HEK293 (cell line): ENCODE data around the gene DCST2.

Experiments used
- BCL11A ChIP-seq: fragments of 450-650 bp; formaldehyde crosslinking; IDR thresholded peaks from 2 replicates; pipeline ENCODE4 v1.5.1; 2016; ENCODE audit warnings: low read depth, missing biosample characterization, missing genetic modification characterization
- KLF7 ChIP-seq: fragments of 450-650 bp; formaldehyde crosslinking; IDR thresholded peaks from 2 replicates; pipeline ENCODE4 v1.5.1; 2016; ENCODE audit warnings: missing biosample characterization, missing genetic modification characterization, borderline replicate concordance
- KLF8 ChIP-seq: fragments of 450-650 bp; formaldehyde crosslinking; IDR thresholded peaks from 2 replicates; pipeline ENCODE4 v1.5.1; 2016; ENCODE audit warnings: missing biosample characterization, missing genetic modification characterization
- OSR2 ChIP-seq: fragments of 450-650 bp; formaldehyde crosslinking; IDR thresholded peaks from 2 replicates; pipeline ENCODE4 v1.5.1; 2016; ENCODE audit warnings: missing biosample characterization, missing genetic modification characterization
- SP2 ChIP-seq: fragments of 450-650 bp; formaldehyde crosslinking; IDR thresholded peaks from 2 replicates; pipeline ENCODE4 v1.5.1; 2016; ENCODE audit warnings: missing biosample characterization, missing genetic modification characterization
- SP3 ChIP-seq: fragments of 450-650 bp; formaldehyde crosslinking; IDR thresholded peaks from 2 replicates; pipeline ENCODE4 v1.5.1; 2016; ENCODE audit warnings: missing biosample characterization, missing genetic modification characterization
- WT1 ChIP-seq: fragments of 450-650 bp; formaldehyde crosslinking; IDR thresholded peaks from 2 replicates; pipeline ENCODE4 v1.5.1; 2016; ENCODE audit warnings: missing biosample characterization, missing genetic modification characterization
- ZBTB20 ChIP-seq: fragments of 450-650 bp; formaldehyde crosslinking; IDR thresholded peaks from 2 replicates; pipeline ENCODE4 v1.5.1; 2016; ENCODE audit warnings: missing biosample characterization, missing genetic modification characterization
- ZFHX2 ChIP-seq: fragments of 450-650 bp; formaldehyde crosslinking; conservative IDR thresholded peaks from 2 replicates; pipeline ENCODE4 v1.5.1; 2016; ENCODE audit warnings: missing biosample characterization, missing genetic modification characterization
- ZFP69B ChIP-seq: fragments of 450-650 bp; formaldehyde crosslinking; IDR thresholded peaks from 2 replicates; pipeline ENCODE4 v1.5.1; 2016; ENCODE audit warnings: missing biosample characterization, missing genetic modification characterization
- ZIC2 ChIP-seq: fragments of 450-650 bp; formaldehyde crosslinking; IDR thresholded peaks from 2 replicates; pipeline ENCODE4 v1.5.1; 2016; ENCODE audit warnings: missing biosample characterization, missing genetic modification characterization
- ZNF121 ChIP-seq: fragments of 450-650 bp; formaldehyde crosslinking; IDR thresholded peaks from 2 replicates; pipeline ENCODE4 v1.5.1; 2016; ENCODE audit warnings: missing biosample characterization, missing genetic modification characterization
- ZNF341 ChIP-seq: fragments of 450-650 bp; formaldehyde crosslinking; IDR thresholded peaks from 2 replicates; pipeline ENCODE4; 2016; ENCODE audit warnings: low read depth, missing biosample characterization, missing genetic modification characterization
- ZNF366 ChIP-seq: fragments of 450-650 bp; formaldehyde crosslinking; conservative IDR thresholded peaks from 2 replicates; pipeline ENCODE4 v1.5.1; 2016; ENCODE audit warnings: missing biosample characterization, missing genetic modification characterization
- ZNF585B ChIP-seq: fragments of 450-650 bp; formaldehyde crosslinking; IDR thresholded peaks from 2 replicates; pipeline ENCODE4 v1.5.1; 2016; ENCODE audit warnings: missing biosample characterization, missing genetic modification characterization
- ZNF600 ChIP-seq: fragments of 450-650 bp; formaldehyde crosslinking; IDR thresholded peaks from 2 replicates; pipeline ENCODE4 v1.5.1; 2016; ENCODE audit warnings: missing biosample characterization, missing genetic modification characterization
- ZNF654 ChIP-seq: fragments of 450-650 bp; formaldehyde crosslinking; IDR thresholded peaks from 2 replicates; pipeline ENCODE4 v1.5.1; 2016; ENCODE audit warnings: low read depth, missing biosample characterization, missing genetic modification characterization
- ZNF658 ChIP-seq: fragments of 450-650 bp; formaldehyde crosslinking; IDR thresholded peaks from 2 replicates; pipeline ENCODE4; 2016; ENCODE audit warnings: missing biosample characterization, missing genetic modification characterization
- ZNF701 ChIP-seq: fragments of 450-650 bp; formaldehyde crosslinking; IDR thresholded peaks from 2 replicates; pipeline ENCODE4 v1.5.1; 2016; ENCODE audit warnings: missing biosample characterization, missing genetic modification characterization
- ZNF843 ChIP-seq: fragments of 450-650 bp; formaldehyde crosslinking; IDR thresholded peaks from 2 replicates; pipeline ENCODE4 v1.5.1; 2016; ENCODE audit warnings: missing biosample characterization, missing genetic modification characterization
- TF ChIP-seq, protein P1 (sequence below): fragments of 450-650 bp; formaldehyde crosslinking; IDR thresholded peaks from 2 replicates; pipeline ENCODE4 v1.5.1; 2017; ENCODE audit warnings: missing biosample characterization, missing genetic modification characterization
- TF ChIP-seq, protein P2 (sequence below): fragments of 450-650 bp; formaldehyde crosslinking; optimal IDR thresholded peaks from 2 replicates; pipeline ENCODE3; 2016; ENCODE audit warnings: missing biosample characterization, mild to moderate bottlenecking, missing genetic modification characterization
- TF ChIP-seq, protein P3 (sequence below): fragments of 450-650 bp; formaldehyde crosslinking; IDR thresholded peaks from 2 replicates; pipeline ENCODE4 v1.5.1; 2016; ENCODE audit warnings: missing biosample characterization, missing genetic modification characterization
- TF ChIP-seq, protein P4 (sequence below): fragments of 450-650 bp; formaldehyde crosslinking; IDR thresholded peaks from 2 replicates; pipeline ENCODE4 v1.5.1; 2016; ENCODE audit warnings: missing biosample characterization, missing genetic modification characterization
- TF ChIP-seq, protein P5 (sequence below): fragments of 450-650 bp; formaldehyde crosslinking; IDR thresholded peaks from 2 replicates; pipeline ENCODE4 v1.5.1; 2016; ENCODE audit warnings: missing biosample characterization, missing genetic modification characterization
- TF ChIP-seq, protein P6 (sequence below): fragments of 450-650 bp; IDR thresholded peaks from 2 replicates; pipeline ENCODE4 v1.5.1; 2018; ENCODE audit warnings: missing biosample characterization, missing genetic modification characterization
- TF ChIP-seq, protein P7 (sequence below): fragments of 450-650 bp; formaldehyde crosslinking; conservative IDR thresholded peaks from 2 replicates; pipeline ENCODE4 v1.5.1; 2016; ENCODE audit warnings: low read depth, missing biosample characterization, missing genetic modification characterization

Gene DCST2

DNA sequence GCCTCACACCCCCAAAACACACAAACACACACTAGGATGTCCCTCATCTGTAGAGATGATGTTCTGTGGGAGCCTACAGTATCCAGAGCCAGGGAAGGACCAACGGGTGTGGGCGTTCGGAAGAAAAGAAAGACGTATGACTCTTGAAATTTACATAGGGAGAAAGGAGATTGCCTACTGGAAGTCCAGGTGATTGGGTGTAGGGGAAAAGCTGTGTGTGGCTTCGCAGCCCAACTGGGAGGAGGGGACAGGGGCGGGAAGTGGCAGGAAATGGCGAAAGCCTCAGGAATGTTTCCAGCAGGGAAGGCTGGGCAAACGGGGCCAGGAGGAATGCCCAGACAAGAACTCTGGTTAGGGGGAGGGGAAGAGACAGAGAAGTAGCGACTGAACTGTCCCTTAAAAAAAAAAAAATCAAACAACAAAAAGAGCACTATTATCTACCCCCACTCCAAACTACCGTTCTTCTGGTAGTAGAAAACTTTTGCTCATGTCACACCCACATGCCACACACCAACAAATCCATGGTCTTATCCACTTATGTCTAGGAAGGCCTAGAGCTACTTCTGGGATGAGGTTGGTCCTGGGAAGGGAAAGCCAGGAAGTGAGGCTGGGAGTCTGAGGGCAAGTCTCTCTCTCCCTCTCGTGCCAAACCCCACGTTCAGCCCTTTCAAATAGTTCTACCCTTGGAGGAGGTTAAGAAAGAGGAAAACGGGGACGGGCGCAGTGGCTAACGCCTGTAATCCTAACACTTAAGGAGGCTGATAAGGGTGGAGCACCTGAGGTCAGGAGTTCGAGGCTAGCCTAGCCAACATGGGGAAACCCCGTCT lies 60.9 kb downstream of the DCST2 start (continued):
- TF ChIP-seq ZNF341 (tag by site-specific recombination) (peak; percentile 43; the same call in 1 of the 2 replicates), ZNF701 (tag by site-specific recombination) (no peak), SP3 (peak; percentile 79), ZIC2 (peak; percentile 73), ZNF600 (peak; percentile 65; the same call in 1 of the 2 replicates), SP2 (peak; percentile 93), ZNF366 (tag by site-specific recombination) (peak; percentile 53), ZNF654 (tag by site-specific recombination) (no peak), ZNF585B (tag by site-specific recombination) (no peak), ZNF121 (no peak), KLF8 (tag by site-specific recombination) (peak; percentile 55), KLF7 (tag by site-specific recombination) (no peak), ZNF843 (tag by site-specific recombination) (no peak; the same call in 1 of the 2 replicates), OSR2 (tag by site-specific recombination) (peak; percentile 69), BCL11A (tag by site-specific recombination) (0 out of 2 replicates have a peak, but pooled peaks have one; percentile 30), WT1 (tag by site-specific recombination) (peak; percentile 27; the same call in 1 of the 2 replicates), ZFP69B (no peak; the same call in 1 of the 2 replicates), ZBTB20 (tag by site-specific recombination) (peak; percentile 68), ZFHX2 (tag by site-specific recombination) (peak; percentile 55), ZNF658 (tag by site-specific recombination) (no peak)
- TF ChIP-seq, protein P1, sequence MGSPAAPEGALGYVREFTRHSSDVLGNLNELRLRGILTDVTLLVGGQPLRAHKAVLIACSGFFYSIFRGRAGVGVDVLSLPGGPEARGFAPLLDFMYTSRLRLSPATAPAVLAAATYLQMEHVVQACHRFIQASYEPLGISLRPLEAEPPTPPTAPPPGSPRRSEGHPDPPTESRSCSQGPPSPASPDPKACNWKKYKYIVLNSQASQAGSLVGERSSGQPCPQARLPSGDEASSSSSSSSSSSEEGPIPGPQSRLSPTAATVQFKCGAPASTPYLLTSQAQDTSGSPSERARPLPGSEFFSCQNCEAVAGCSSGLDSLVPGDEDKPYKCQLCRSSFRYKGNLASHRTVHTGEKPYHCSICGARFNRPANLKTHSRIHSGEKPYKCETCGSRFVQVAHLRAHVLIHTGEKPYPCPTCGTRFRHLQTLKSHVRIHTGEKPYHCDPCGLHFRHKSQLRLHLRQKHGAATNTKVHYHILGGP (tag by site-specific recombination): no peak
- TF ChIP-seq, protein P2, sequence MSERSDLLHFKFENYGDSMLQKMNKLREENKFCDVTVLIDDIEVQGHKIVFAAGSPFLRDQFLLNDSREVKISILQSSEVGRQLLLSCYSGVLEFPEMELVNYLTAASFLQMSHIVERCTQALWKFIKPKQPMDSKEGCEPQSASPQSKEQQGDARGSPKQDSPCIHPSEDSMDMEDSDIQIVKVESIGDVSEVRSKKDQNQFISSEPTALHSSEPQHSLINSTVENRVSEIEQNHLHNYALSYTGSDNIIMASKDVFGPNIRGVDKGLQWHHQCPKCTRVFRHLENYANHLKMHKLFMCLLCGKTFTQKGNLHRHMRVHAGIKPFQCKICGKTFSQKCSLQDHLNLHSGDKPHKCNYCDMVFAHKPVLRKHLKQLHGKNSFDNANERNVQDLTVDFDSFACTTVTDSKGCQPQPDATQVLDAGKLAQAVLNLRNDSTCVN (tag by site-specific recombination): no peak
- TF ChIP-seq, protein P3, sequence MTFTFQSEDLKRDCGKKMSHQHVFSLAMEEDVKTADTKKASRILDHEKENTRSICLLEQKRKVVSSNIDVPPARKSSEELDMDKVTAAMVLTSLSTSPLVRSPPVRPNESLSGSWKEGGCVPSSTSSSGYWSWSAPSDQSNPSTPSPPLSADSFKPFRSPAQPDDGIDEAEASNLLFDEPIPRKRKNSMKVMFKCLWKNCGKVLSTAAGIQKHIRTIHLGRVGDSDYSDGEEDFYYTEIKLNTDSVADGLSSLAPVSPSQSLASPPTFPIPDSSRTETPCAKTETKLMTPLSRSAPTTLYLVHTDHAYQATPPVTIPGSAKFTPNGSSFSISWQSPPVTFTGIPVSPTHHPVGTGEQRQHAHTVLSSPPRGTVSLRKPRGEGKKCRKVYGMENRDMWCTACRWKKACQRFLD (tag by site-specific recombination): no peak
- TF ChIP-seq, protein P4, sequence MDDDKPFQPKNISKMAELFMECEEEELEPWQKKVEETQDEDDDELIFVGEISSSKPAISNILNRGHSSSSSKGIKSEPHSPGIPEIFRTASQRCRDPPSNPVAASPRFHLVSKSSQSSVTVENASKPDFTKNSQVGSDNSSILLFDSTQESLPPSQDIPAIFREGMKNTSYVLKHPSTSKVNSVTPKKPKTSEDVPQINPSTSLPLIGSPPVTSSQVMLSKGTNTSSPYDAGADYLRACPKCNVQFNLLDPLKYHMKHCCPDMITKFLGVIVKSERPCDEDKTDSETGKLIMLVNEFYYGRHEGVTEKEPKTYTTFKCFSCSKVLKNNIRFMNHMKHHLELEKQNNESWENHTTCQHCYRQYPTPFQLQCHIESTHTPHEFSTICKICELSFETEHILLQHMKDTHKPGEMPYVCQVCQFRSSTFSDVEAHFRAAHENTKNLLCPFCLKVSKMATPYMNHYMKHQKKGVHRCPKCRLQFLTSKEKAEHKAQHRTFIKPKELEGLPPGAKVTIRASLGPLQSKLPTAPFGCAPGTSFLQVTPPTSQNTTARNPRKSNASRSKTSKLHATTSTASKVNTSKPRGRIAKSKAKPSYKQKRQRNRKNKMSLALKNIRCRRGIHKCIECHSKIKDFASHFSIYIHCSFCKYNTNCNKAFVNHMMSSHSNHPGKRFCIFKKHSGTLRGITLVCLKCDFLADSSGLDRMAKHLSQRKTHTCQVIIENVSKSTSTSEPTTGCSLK (tag by site-specific recombination): no peak
- TF ChIP-seq, protein P5, sequence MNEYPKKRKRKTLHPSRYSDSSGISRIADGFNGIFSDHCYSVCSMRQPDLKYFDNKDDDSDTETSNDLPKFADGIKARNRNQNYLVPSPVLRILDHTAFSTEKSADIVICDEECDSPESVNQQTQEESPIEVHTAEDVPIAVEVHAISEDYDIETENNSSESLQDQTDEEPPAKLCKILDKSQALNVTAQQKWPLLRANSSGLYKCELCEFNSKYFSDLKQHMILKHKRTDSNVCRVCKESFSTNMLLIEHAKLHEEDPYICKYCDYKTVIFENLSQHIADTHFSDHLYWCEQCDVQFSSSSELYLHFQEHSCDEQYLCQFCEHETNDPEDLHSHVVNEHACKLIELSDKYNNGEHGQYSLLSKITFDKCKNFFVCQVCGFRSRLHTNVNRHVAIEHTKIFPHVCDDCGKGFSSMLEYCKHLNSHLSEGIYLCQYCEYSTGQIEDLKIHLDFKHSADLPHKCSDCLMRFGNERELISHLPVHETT (tag by site-specific recombination): no peak
- TF ChIP-seq, protein P6, sequence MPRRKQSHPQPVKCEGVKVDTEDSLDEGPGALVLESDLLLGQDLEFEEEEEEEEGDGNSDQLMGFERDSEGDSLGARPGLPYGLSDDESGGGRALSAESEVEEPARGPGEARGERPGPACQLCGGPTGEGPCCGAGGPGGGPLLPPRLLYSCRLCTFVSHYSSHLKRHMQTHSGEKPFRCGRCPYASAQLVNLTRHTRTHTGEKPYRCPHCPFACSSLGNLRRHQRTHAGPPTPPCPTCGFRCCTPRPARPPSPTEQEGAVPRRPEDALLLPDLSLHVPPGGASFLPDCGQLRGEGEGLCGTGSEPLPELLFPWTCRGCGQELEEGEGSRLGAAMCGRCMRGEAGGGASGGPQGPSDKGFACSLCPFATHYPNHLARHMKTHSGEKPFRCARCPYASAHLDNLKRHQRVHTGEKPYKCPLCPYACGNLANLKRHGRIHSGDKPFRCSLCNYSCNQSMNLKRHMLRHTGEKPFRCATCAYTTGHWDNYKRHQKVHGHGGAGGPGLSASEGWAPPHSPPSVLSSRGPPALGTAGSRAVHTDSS (tag by site-specific recombination): no peak
- TF ChIP-seq, protein P7, sequence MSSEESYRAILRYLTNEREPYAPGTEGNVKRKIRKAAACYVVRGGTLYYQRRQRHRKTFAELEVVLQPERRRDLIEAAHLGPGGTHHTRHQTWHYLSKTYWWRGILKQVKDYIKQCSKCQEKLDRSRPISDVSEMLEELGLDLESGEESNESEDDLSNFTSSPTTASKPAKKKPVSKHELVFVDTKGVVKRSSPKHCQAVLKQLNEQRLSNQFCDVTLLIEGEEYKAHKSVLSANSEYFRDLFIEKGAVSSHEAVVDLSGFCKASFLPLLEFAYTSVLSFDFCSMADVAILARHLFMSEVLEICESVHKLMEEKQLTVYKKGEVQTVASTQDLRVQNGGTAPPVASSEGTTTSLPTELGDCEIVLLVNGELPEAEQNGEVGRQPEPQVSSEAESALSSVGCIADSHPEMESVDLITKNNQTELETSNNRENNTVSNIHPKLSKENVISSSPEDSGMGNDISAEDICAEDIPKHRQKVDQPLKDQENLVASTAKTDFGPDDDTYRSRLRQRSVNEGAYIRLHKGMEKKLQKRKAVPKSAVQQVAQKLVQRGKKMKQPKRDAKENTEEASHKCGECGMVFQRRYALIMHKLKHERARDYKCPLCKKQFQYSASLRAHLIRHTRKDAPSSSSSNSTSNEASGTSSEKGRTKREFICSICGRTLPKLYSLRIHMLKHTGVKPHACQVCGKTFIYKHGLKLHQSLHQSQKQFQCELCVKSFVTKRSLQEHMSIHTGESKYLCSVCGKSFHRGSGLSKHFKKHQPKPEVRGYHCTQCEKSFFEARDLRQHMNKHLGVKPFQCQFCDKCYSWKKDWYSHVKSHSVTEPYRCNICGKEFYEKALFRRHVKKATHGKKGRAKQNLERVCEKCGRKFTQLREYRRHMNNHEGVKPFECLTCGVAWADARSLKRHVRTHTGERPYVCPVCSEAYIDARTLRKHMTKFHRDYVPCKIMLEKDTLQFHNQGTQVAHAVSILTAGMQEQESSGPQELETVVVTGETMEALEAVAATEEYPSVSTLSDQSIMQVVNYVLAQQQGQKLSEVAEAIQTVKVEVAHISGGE (tag by site-specific recombination): 0 out of 2 replicates have a peak, but pooled peaks have one; percentile 20
